HG03439 (cell line): Measurements from ENCODE around the gene MICAL3.

Experiments used
- ATAC-seq: cut with Tn5 transposase; IDR thresholded peaks from one replicate; pipeline ENCODE4 v1.9.1; 2021; ENCODE audit warnings: mild to moderate bottlenecking, moderate library complexity; ENCODE audit not compliant: unreplicated experiment

Gene MICAL3

GRCh38 chr22:17875631-17876030, 148.7 kb downstream of the MICAL3 start:
- ATAC-seq: no peak

- ATAC-seq: no peak
These were observed 149.2 kb downstream of the MICAL3 start for GRCh38 chr22:17875156-17875555.

- ATAC-seq: no peak
These were observed 150.0 kb downstream of the MICAL3 start for GRCh38 chr22:17874231-17874905.

- ATAC-seq: no peak
These were observed 150.6 kb downstream of the MICAL3 start for GRCh38 chr22:17873804-17874203.

- no peak for ATAC-seq
These were observed 151.2 kb downstream of the MICAL3 start for GRCh38 chr22:17873116-17873515.

- no peak for ATAC-seq
These were observed 151.9 kb downstream of the MICAL3 start for GRCh38 chr22:17872471-17872870.

- ATAC-seq: no peak
These were observed 152.5 kb downstream of the MICAL3 start for GRCh38 chr22:17871726-17872458.

- ATAC-seq: no peak
These were observed 154.0 kb downstream of the MICAL3 start for GRCh38 chr22:17870407-17870806.

GRCh38 chr22:17869285-17870096, 154.9 kb downstream of the MICAL3 start:
- ATAC-seq: no peak

GRCh38 chr22:17868771-17869170, 155.6 kb downstream of the MICAL3 start:
- ATAC-seq: no peak

- ATAC-seq: no peak
These were observed 157.1 kb downstream of the MICAL3 start for GRCh38 chr22:17867160-17867785.

GRCh38 chr22:17866621-17867020, 157.7 kb downstream of the MICAL3 start:
- ATAC-seq: no peak

- ATAC-seq: no peak
These were observed 158.2 kb downstream of the MICAL3 start for GRCh38 chr22:17866127-17866526.

GRCh38 chr22:17865183-17866055, 158.9 kb downstream of the MICAL3 start:
- no peak for ATAC-seq

- ATAC-seq: no peak
These were observed 159.8 kb downstream of the MICAL3 start for GRCh38 chr22:17864398-17865182.

- no peak for ATAC-seq
These were observed 161.6 kb downstream of the MICAL3 start for GRCh38 chr22:17862646-17863181.

- ATAC-seq: no peak
These were observed 162.5 kb downstream of the MICAL3 start for GRCh38 chr22:17861909-17862308.

GRCh38 chr22:17860220-17860965, 164.0 kb downstream of the MICAL3 start:
- no peak for ATAC-seq
